GM23248 (cell line): Measurements from ENCODE around the gene SAMD14. TPM values are rescaled to one million over a fixed set of nuclear protein-coding genes. Genes with fewer than 3 reads are reported as not detected.

ENCODE experiments used
- DNase-seq: peaks from one replicate; pipeline ENCODE4 v3.0.0-alpha.2; 2015
- H2AFZ ChIP-seq: fragments of 200-600 bp; sonication (generic); 2 replicates; pipeline ENCODE4 v1.6.1; 2016; ENCODE audit warnings: antibody characterized with exemption
- H3F3A ChIP-seq: fragments of 200-600 bp; sonication (generic); 2 replicates; pipeline ENCODE4 v1.6.1; 2016; ENCODE audit warnings: mild to moderate bottlenecking, antibody characterized with exemption, mixed run types; ENCODE audit not compliant: insufficient read depth
- H3K27ac ChIP-seq: fragments of 200-600 bp; sonication (generic); 2 replicates; pipeline ENCODE4 v1.5.1; 2016; ENCODE audit warnings: mild to moderate bottlenecking
- H3K27me3 ChIP-seq: fragments of 200-600 bp; sonication (generic); replicated peaks from 2 replicates; pipeline ENCODE4 v1.6.1; 2016; ENCODE audit warnings: mild to moderate bottlenecking; ENCODE audit not compliant: insufficient read depth
- H3K36me3 ChIP-seq: fragments of 200-600 bp; sonication (generic); 2 replicates; pipeline ENCODE4 v1.6.1; 2016; ENCODE audit warnings: low read depth, mild to moderate bottlenecking
- H3K4me1 ChIP-seq: fragments of 200-600 bp; sonication (generic); 2 replicates; pipeline ENCODE4 v1.6.1; 2016; ENCODE audit warnings: mild to moderate bottlenecking; ENCODE audit not compliant: insufficient read depth
- H3K4me2 ChIP-seq: fragments of 200-600 bp; sonication (generic); one replicate; pipeline ENCODE4 v1.6.1; 2016; ENCODE audit warnings: mild to moderate bottlenecking; ENCODE audit not compliant: unreplicated experiment
- H3K4me3 ChIP-seq: fragments of 200-600 bp; sonication (generic); 2 replicates; pipeline ENCODE4 v1.5.1; 2016; ENCODE audit warnings: mild to moderate bottlenecking
- H3K79me2 ChIP-seq: fragments of 200-600 bp; sonication (generic); 2 replicates; pipeline ENCODE4 v1.6.1; 2016; ENCODE audit warnings: mild to moderate bottlenecking; ENCODE audit not compliant: insufficient read depth
- H3K9ac ChIP-seq: fragments of 200-600 bp; sonication (generic); 2 replicates; pipeline ENCODE4 v1.6.1; 2016; ENCODE audit warnings: mild to moderate bottlenecking
- H3K9me2 ChIP-seq: fragments of 200-600 bp; sonication (generic); 2 replicates; pipeline ENCODE4 v1.6.1; 2016; ENCODE audit warnings: mixed run types, mild to moderate bottlenecking, moderate library complexity; ENCODE audit not compliant: insufficient read depth
- H3K9me3 ChIP-seq: fragments of 200-600 bp; sonication (generic); one replicate; pipeline ENCODE4 v1.6.1; 2017; ENCODE audit warnings: low read depth
- H4K20me1 ChIP-seq: fragments of 200-600 bp; sonication (generic); 2 replicates; pipeline ENCODE4 v1.6.0; 2016; ENCODE audit not compliant: insufficient read depth
- EZH2 ChIP-seq: fragments of 200-600 bp; sonication (generic); IDR thresholded peaks from 2 replicates; pipeline ENCODE4 v1.6.1; 2018; ENCODE audit warnings: antibody characterized with exemption, mild to moderate bottlenecking; ENCODE audit not compliant: insufficient read depth, poor library complexity, severe bottlenecking
- EZH2phosphoT487 ChIP-seq: fragments of 200-600 bp; sonication (generic); IDR thresholded peaks from 2 replicates; pipeline ENCODE4 v1.6.1; 2018; ENCODE audit warnings: antibody characterized with exemption, moderate library complexity, mild to moderate bottlenecking, low read depth; ENCODE audit not compliant: insufficient read depth
- WGBS, 2 experiments: methylation state at CpG; one replicate each; pipeline ENCODE4 v1.1.6; 2015 to 2017; ENCODE audit warnings: low lambda C conversion rate in 2 of 2, low coverage in 1 of 2; ENCODE audit errors: missing lambda C conversion rate in 2 of 2; 5-methylcytosine and 5-hydroxymethylcytosine counted together
- in situ Hi-C: fragments of 300-500 bp; cut with MboI; formaldehyde crosslinking; loops from 2 replicates; pipeline ENCODE4 v1.15.0; 2020
- polyA plus RNA-seq: library from polyadenylated mRNA; unstranded; fragments of >200 nt; fragmentation: Nextera tagmentation; extraction: Ambion mirVana; gene quantifications from 2 replicates; pipeline ENCODE4 v1.2.1, GENCODE V29; 2016
- total RNA-seq: library from RNA; depleted of rRNA; stranded (reverse); fragments of >200 nt; shearing (Covaris generic); gene quantifications from 2 replicates; pipeline ENCODE4 v1.2.3, GENCODE V29; 2014

The SAMD14 gene
- total and polyA plus RNA-seq, 2 experiments from 2014 or later = 1.3 to 3.0 TPM

DNA sequence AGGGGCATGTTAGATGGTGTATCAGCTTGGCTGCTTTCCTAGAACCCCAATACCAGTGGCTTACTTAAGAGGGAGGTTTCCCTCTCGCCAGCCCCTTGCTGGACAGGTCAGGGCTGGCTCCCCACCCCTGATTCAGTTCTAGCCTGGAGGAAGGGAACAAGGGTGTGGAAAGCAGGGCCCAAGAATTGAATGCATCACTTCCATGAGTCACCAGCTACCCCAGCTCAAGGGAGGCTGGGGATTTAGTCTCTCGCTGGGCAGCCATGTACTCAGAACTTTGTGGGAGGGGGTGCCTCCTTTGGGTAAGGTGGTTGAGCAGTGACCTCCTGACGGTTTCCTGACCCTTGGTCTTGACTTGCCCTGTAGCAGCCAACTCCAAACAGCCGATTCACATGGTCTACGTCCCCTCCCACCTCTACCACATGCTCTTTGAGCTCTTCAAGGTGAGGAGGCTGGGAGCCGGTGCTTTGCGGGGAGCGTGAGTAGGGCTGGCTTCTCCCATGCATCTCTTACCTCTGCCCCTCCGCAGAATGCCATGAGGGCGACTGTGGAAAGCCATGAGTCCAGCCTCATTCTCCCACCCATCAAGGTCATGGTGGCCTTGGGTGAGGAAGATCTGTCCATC, 22.1 kb downstream of the SAMD14 start:
- in situ Hi-C loops = no loop called here
- no peaks in the 10 kb centered on the region for H4K20me1 ChIP-seq
- TF ChIP-seq EZH2 (no peak), EZH2phosphoT487 (no peak)
- no peak overlapping the region for H3K4me3 ChIP-seq
- peak; percentile 83 for DNase-seq
- 68 to 75% methylated on average over 10 of the region's 10 CpGs for WGBS, 2 experiments
- no peaks in the 10 kb centered on the region for H3K79me2 ChIP-seq
- H3K4me2 ChIP-seq = no peak overlapping the region
- no peak overlapping the region for H3K27ac ChIP-seq
- peaks cover 5% of the 10 kb centered on the region for H3F3A ChIP-seq
- no peaks in the 10 kb centered on the region for H3K9me3 ChIP-seq
- H3K27me3 ChIP-seq = no peaks in the 10 kb centered on the region
- H2AFZ ChIP-seq = no peak overlapping the region
- H3K36me3 ChIP-seq = no peaks in the 10 kb centered on the region
- H3K4me1 ChIP-seq = peaks cover 8% of the 10 kb centered on the region
- H3K9ac ChIP-seq = no peak overlapping the region
- no peaks in the 10 kb centered on the region for H3K9me2 ChIP-seq

DNA sequence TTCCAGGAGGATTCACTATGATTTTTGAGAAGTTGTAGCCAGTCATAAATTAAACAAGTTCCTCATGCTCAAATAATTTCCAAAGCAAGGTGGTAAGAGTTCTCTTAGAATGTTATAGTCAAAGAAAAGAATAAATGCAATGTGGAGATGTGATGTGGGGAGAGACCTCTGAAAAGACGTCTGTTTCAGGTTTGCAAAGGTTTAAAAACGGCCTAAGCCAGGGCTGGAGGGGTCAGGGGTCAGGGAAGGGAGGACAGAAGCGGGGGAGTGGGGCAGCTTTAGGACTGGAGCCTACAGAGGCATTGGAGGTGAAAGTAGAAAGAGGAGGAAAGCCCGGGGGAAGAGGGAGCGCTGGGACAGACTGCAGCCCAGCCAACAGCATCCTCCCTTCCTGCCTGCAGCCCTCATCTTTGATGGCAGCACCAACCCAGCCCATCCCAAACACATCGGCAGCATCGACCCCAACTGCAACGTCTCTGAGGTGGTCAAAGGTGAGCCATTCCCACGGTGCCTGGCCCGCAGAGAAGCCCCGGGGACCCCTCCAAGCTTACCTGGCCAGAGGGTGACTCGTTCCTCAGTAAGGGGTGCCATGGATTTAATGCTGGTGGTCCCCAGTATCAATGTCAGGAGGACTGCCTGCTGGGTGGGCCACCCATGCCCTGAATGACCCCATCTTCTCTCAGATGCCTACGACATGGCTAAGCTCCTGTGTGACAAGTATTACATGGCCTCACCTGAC, 23.4 kb downstream of the SAMD14 start:
- no peaks in the 10 kb centered on the region for H3K36me3 ChIP-seq
- H3K4me1 ChIP-seq = peaks cover 16% of the 10 kb centered on the region
- no peak overlapping the region for H3K4me2 ChIP-seq
- DNase-seq = no peak
- no peak overlapping the region for H3K9ac ChIP-seq
- H3K27ac ChIP-seq = no peak overlapping the region
- no peak for TF ChIP-seq EZH2
- TF ChIP-seq EZH2phosphoT487 = no peak
- no peaks in the 10 kb centered on the region for H3K9me3 ChIP-seq
- H3K79me2 ChIP-seq = no peaks in the 10 kb centered on the region
- peaks cover 5% of the 10 kb centered on the region for H3F3A ChIP-seq
- no peak overlapping the region for H2AFZ ChIP-seq
- WGBS, 2 experiments = 65 to 67% methylated on average over 11 to 13 of the region's 13 CpGs
- no peaks in the 10 kb centered on the region for H3K27me3 ChIP-seq
- H3K4me3 ChIP-seq = no peak overlapping the region
- H4K20me1 ChIP-seq = no peaks in the 10 kb centered on the region
- no peaks in the 10 kb centered on the region for H3K9me2 ChIP-seq
- in situ Hi-C loops = no loop called here

DNA sequence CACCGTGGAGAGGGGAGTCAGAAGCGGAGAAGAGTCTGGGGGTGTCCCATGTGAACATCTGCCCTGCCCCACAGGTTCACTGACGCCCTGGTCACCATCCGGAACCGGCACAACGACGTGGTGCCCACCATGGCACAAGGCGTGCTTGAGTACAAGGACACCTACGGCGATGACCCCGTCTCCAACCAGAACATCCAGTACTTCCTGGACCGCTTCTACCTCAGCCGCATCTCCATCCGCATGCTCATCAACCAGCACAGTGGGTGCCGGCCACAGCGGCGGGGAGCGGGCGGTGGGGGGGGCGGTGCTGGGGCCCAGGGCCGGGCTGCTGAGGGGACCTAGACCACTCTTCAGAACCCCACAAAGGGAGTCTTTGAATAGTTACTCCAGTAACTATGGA, 24.1 kb downstream of the SAMD14 start:
- DNase-seq = no peak
- peaks cover 5% of the 10 kb centered on the region for H3F3A ChIP-seq
- no peak overlapping the region for H3K4me2 ChIP-seq
- no peaks in the 10 kb centered on the region for H3K9me3 ChIP-seq
- H3K36me3 ChIP-seq = no peaks in the 10 kb centered on the region
- no peaks in the 10 kb centered on the region for H3K27me3 ChIP-seq
- no peaks in the 10 kb centered on the region for H3K79me2 ChIP-seq
- no peaks in the 10 kb centered on the region for H4K20me1 ChIP-seq
- H3K4me3 ChIP-seq = no peak overlapping the region
- in situ Hi-C loops = no loop called here
- H2AFZ ChIP-seq = no peak overlapping the region
- H3K9ac ChIP-seq = no peak overlapping the region
- no peak overlapping the region for H3K27ac ChIP-seq
- peaks cover 24% of the 10 kb centered on the region for H3K4me1 ChIP-seq
- 87 to 94% methylated on average over 18 to 21 of the region's 21 CpGs for WGBS, 2 experiments
- no peaks in the 10 kb centered on the region for H3K9me2 ChIP-seq
- TF ChIP-seq EZH2phosphoT487 = no peak
- TF ChIP-seq EZH2 = no peak

DNA sequence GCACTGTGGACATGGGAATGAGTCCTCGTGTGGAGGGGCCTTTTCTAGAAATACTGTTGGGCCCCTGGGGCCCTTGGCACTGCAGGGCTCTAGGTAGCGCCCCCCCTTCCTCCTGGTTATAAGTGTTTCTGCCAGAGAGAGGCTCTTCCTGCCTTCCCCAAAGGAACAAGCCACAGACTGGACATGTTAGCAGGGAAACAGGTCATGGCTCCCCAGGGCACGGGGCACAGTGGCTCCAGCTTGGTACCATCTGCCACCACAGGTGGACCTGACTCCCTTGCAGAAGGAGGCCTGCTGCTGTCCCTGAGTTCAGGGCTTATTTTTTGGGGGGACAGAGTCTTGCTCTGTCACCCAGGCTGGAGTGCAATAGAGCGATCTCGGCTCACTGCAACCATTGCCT, 26.0 kb downstream of the SAMD14 start:
- Histone ChIP-seq H3F3A (peaks cover 21% of the 10 kb centered on the region), H3K4me3 (no peak overlapping the region), H3K27ac (no peak overlapping the region), H3K9me2 (no peaks in the 10 kb centered on the region), H3K9me3 (no peaks in the 10 kb centered on the region), H3K4me1 (peaks cover 36% of the 10 kb centered on the region), H2AFZ (no peak overlapping the region), H3K36me3 (no peaks in the 10 kb centered on the region), H3K4me2 (no peak overlapping the region), H4K20me1 (no peaks in the 10 kb centered on the region), H3K27me3 (no peaks in the 10 kb centered on the region), H3K79me2 (no peaks in the 10 kb centered on the region), H3K9ac (no peak overlapping the region)
- TF ChIP-seq EZH2 (no peak), EZH2phosphoT487 (no peak)
- 87 to 89% methylated on average over 5 of the region's 5 CpGs for WGBS, 2 experiments
- in situ Hi-C loops = no loop called here
- DNase-seq = no peak
